PC-9 (cell line): Measurements from ENCODE around the gene MRPL4.

ENCODE experiments used
- EZH2 ChIP-seq: fragments of 200-600 bp; sonication (generic); IDR thresholded peaks from 2 replicates; pipeline ENCODE4 v1.8.0; 2017; ENCODE audit warnings: antibody characterized with exemption, low read depth
- TF ChIP-seq, protein P1 (sequence below): fragments of 200-600 bp; sonication (generic); conservative IDR thresholded peaks from 2 replicates; pipeline ENCODE4 v1.6.1; 2017; ENCODE audit warnings: mixed run types, antibody characterized with exemption, mild to moderate bottlenecking, moderate library complexity

- TF ChIP-seq, protein P1, sequence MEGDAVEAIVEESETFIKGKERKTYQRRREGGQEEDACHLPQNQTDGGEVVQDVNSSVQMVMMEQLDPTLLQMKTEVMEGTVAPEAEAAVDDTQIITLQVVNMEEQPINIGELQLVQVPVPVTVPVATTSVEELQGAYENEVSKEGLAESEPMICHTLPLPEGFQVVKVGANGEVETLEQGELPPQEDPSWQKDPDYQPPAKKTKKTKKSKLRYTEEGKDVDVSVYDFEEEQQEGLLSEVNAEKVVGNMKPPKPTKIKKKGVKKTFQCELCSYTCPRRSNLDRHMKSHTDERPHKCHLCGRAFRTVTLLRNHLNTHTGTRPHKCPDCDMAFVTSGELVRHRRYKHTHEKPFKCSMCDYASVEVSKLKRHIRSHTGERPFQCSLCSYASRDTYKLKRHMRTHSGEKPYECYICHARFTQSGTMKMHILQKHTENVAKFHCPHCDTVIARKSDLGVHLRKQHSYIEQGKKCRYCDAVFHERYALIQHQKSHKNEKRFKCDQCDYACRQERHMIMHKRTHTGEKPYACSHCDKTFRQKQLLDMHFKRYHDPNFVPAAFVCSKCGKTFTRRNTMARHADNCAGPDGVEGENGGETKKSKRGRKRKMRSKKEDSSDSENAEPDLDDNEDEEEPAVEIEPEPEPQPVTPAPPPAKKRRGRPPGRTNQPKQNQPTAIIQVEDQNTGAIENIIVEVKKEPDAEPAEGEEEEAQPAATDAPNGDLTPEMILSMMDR, result no peak
- no peak for TF ChIP-seq EZH2
These were observed 45.0 kb upstream of the MRPL4 start for GRCh38 chr19:10207026-10207425.
